DMS53 treated with DMSO at 0.1 percent for 48 hours (cell line): ENCODE measurements around the gene MSRB3.

ENCODE experiments used
- DNase-seq: peaks from one replicate; lab custom pipeline; 2025; ENCODE audit not compliant: unreplicated experiment; lab: John Stamatoyannopoulos, UW

MSRB3 gene

DNA sequence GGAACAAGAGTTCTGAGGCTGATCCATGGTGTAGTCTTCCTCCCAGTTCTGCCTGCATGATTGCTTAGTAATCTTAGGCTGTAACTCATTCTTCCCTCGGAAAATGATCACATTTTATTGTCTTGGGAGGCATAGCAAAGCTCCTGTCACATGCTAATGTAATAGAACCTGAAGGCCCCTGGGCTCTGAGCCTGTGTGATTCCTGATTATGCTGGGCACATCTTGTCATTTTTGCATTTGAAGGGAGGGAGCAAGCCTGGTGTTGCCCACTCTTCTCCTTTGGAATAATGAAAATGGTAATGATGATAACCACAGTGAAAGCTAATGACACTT, 215.4 kb downstream of the MSRB3 start:
- DNase-seq = no peak

DNA sequence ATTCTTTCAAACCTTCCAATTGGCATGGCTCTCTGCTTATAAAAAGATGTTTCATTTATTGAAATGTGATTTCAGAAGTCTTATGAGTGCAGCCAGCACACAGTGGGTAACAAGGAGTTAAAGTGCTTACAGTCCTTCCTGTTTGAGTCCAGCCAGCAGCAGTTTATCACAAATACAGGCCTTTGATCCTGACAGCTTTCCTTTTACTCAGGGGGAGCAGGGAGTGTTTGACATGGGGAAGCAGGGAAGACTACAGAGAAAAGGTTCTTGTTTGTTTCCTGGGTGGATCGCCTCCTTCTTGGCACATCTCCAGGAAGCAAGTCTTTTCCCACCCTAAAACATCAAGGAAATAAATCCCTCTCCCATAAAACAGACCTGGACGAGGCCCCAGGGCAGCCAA, 216.1 kb downstream of the MSRB3 start:
- no peak for DNase-seq

DNA sequence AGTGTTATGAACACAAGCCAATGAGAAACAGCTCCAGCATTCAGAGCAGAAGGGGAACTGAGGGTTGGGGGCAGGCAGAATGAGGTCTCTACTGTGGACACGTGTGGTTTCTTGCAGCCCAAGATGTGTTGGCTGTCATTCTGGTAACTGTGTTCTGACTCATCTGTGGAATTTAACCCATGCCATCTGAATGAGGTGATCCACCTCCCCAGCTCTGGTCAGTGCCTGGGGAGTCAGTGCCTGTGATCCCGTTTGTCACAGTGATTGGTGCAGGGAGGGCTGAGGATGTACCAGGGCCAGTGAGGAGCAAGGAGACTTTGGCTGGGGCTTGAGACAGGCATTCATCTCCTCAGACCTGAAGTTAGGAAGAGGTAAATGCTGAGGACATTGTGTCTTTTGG, 216.8 kb downstream of the MSRB3 start:
- DNase-seq = no peak

DNA sequence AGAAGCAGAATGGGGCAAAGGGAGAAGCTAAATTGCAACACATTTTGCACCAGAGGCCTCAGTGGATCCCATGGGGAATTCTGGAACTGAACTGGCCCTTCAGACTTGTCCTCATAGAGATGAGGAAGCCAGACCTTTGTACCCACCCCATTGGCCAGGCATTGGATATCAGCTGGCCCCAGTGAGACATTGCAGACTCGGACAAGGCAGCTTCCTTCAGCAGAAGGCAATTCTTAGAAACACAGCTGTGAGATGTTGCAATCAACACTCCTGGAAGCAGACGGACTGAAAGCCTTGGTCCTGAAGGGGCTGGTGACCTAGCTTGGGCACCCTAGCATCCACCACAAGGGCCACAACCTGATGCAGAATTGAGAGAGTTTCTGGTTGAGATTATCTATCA, 218.1 kb downstream of the MSRB3 start:
- no peak for DNase-seq

DNA sequence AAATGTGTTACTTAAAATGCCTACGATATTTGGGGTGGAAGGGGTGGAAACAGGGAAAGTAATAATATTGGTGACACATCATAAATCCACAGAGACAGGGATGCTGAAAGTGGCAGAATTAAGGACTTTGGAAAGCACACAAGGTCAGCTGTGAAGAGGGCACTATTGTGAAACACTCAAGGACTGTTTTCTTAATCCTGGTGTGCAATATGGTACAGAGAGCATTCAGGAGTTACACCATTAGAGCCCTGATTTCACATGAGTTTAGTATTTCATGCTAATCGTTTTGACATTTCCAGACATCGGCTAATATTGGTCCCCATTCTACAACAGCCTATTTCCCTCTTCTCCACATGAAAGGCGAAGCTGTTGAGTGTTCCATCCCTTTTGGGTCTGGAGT, 219.2 kb downstream of the MSRB3 start:
- DNase-seq = no peak

DNA sequence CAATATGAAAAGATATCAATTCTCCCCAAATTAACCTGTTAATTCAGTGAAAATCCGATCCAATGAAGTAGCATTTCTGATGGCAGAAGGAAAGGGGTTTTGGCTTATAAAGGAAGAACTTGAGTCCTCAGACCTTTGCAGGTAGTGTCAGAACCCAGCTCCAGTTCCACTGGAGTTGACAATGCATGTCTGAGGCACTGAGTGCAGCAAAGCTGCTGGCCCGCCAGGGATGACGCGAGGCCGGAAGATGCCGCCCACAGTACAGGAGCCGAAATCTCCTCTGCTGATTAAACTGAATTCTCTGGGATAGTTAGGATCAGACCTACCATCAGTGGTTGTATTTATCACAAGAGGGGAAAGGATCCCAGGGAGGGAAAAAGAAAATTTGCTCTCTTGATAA, 220.7 kb downstream of the MSRB3 start:
- no peak for DNase-seq

DNA sequence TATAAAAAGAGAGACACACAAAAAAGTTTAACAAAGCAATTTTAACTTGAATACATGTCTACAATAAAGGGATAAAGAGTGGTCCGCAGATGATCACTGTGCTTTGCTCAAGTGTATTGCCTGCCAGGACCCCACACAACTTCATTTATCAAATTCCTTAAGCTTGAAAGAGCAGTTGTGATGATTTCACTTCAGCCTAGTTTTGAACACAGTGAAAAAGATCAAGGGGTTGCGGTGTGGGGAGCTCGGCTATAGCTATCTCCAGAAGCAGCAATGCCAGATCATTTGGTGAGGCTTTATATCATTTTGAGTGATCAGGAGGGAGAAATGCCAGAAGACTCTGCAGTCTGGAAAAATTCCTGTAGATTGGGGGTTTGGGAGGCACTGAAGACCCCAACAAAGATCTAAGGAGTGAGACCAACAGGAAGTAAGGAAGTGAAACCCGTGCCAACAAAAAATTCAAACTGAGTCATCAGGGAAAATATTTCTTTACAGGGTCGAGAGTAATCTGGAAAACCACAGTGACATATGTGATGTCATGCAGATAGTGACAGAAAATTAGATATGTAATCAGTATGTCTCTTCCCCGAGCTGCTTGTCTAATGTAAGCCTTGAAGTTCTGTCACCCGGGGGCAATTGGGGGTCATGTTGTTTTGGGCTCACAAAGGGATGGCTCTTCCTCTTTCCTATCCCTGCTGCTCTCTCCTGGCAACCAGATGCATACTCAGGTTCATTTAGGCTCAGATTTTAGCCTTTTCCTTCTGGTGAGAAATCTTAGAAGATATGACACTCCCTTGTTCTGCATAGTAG, 221.8 kb downstream of the MSRB3 start:
- no peak for DNase-seq

DNA sequence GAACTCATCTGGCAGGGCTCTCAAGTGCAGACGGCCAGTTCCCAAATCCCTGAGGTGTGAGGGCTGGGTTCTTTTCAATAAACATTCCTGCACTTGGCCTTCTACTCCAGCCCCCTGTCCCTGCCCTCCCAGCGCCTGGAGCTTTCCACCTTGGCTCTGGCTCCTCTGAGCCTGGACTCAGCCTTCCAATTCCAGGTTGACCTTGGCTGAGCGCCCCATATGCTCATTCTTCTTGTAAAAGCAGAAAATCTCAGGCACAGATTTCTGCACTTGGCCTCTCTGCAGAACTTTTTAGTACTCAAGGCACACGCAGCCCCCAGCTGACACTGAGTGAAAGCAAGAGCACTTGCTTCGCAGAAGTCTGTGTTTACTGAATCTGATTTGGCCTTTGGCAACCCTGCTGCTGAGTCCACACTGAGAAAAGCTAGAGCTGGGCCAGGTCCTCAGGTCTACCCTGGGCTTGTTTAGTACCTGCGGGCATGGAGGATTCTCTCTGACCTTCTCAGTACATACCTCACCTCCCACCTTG, 222.7 kb downstream of the MSRB3 start:
- DNase-seq = no peak

DNA sequence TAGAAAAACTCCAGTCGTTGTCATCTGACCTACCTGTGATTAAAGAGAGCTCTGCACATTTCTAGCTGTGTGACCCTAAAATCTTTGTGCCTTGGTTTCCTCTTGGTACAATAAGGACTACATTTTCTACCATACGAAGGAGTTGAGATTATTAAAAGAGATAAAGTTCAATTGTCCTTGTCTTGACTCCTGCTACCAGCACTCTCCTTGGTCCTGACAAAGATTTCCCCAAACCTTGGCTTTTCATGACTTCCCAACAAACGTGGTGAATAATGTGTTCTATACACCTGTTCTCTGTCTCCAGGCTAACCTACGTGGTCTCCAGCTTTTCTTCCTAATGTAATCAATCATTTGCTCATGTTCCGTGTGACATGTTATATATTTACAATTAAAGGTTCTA, 223.5 kb downstream of the MSRB3 start:
- DNase-seq = no peak

DNA sequence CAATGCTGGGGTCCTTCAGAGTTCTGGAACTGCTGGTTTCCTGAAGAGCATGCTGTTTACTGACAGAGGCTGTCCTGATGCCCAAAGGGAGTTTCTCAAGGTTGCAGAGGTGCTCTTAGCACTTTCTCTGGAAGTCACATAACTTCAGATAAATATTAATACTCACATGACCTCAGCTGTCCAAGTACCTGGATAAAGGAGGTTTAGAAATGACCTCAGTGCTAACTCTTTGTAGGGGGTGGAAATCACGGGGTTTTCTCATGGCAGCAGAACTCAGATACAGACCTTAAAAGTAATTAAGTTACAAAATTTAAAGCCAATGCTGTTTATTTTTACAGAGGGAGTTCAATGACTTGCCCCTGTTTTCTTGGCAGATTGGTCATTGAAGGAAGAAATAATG, 225.9 kb downstream of the MSRB3 start:
- no peak for DNase-seq

DNA sequence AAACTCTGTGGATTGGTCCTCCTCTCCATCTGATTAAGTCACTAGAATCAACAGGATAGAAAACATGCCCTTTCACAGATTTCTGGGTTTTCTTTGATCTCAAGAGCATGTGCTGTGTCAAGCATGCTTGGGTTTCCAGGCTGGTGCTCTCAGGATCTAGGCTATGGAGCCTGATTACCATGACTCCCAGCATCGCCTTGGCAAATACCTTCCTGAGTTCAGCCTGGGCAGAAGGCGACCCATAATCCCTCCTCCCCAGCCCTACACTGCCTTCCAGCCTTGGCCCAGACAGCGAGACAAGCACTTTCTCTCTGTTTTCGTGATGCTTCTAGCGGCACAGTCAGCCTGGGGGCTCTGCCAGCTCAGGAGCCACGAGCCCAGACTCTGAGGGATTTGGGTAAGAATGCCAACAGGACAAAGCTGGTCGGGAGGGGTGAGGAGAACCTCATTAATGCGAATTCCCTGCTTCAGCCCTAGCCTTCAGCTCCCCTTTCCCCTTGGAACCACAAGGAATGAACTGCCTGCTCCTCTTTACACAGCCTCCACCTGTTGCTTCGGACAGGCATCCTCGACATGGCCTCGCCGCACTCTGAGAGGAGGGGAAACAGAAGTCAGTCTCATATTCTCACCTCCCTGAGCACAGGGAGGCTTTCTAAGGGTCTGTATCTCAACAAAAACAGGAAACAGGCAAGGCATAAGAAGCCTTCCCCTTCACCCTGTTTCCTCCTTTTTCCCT, 227.1 kb downstream of the MSRB3 start:
- no peak for DNase-seq

DNA sequence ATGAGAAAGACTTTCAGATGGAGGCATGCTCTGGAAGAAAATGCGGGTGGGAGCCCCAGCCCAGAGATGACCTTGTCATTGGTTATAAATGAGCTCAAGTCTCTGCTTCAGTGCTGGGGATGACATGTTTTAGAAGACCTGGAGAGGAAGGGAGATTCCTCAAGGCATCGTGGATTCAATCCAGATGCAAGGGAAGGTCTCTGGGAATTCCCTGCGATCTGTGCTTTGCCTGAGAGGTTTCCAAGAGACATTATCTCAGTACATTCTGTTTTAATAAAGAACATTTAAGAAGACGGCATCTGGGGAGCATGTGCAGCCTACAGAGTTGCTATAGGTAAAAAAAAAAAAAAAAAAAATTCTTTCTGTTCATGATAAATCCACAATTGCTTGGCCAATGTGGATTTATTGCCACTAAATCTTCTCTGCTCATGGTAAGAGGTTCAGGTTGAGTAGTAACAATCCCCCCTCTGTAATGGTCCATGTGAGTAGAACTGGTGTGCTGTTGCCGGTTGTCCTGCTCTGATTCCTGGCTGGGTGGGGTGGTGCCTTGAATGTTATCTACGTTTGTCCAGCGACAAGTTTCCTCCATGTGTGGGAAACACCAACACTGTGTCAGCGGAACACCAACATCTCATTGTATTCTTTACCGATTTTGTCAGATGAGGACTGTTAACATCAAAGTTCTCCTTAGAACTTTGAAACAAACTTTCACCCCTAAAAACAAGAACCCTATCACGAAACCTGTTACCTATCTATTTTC, 230.0 kb downstream of the MSRB3 start:
- DNase-seq = no peak

DNA sequence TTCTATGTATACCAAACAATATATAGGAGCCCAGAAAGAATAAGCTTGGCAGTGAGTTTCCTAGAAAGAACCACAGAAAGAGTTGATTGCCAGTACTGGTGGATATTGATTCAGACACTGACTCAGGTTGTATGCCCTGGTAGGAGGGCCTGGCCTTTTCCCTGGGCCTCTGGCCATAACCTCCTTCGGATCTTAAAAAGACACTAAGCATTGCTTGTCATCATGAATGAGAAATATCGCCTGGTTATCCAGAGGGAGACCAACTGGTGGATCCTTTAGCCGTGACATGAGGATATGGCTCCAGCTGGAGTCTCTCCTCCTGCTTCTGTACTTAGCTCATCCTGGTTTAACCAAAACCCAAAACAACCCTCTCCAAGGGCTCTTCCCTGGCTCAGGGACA, 231.5 kb downstream of the MSRB3 start:
- DNase-seq = no peak

DNA sequence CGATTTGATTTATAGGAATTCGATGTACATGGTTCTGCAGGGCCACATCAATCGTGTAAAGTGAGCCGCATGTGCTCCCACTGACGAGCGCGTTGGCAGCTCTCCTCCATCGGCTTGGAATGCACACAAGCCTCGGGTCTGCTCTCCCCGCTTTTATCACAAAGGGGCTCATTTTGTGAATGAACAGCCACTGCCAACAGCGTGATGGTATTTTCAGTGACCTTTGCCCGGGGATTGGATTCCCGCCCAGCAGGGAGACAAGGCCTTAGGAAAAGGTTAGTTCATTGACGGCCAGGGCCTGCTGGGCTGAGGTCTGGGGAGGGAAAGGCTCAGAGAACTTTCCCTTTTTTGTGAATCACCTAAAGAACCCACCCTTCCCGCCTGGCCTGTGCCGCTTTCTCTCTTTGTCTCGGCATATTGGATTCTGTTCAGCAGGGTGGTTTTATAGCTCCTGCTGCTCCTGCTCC, 232.1 kb downstream of the MSRB3 start:
- DNase-seq = no peak

DNA sequence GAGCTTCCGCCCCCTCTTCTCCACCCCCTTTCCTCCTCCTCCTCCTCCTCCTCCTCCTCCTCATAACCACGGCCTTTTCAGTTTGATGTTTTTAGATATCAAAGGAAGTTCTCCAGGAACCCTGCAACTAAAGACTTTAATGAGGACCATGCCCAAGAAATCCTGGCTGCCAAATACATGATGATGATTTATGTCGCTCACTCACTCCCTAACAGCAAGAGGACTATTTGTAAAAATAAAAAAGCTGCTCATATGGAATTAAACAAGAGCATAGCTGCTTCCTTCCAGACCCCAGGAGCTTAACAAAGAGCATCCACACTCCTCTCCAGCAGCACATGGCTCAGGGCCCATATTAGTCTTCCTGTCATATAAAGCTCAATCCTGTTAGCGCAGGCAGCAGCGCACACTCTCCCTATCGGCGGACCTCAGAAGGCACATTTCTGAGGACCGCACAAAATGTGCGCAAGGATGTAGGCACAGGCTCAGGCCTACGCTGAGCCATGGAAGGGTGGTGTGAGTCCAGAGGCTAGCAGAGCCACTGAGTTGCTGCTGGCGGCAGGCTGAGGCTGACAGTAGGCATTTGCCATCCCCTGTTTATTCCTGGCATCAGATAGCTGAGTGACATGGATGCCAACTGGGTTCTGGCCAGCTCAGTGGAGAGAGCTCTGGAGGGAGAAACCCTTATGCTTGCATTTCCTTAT, 232.8 kb downstream of the MSRB3 start:
- no peak for DNase-seq

DNA sequence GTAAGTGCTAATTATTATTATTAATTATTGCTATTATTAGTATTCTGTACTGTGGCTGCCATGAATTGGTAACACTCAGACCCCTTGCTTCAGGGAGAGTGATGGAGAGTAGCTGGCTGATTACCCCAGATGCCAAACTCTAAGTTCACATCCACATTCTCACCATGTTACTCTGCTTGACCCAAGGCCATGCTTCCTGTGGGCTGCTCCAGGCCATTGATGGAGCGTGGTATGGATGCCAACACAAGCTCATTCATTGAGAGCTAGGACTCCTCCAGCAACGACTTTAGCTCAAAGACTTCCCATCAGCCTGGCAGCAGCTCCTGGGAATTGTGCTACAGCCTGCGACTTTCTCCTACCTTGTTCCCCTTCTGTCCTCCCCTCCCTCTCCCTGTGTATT, 233.4 kb downstream of the MSRB3 start:
- DNase-seq = no peak
